Gastrocnemius medialis (tissue), 4 donors: ENCODE results near the gene RPA1. TPM values are rescaled to one million over a fixed set of nuclear protein-coding genes. Genes with fewer than 3 reads are reported as not detected.

ENCODE experiments used
- ATAC-seq, 2 donors: fragments of 150-250 bp; one replicate each; pipeline ENCODE4 v1.9.1; 2016
- DNase-seq, 2 donors: peaks; one replicate each; pipeline ENCODE4 v3.0.0-alpha.2; 2019
- H3K27ac ChIP-seq, 4 donors: fragments of 200-600 bp; sonication (generic); 1 replicate in 1 of 4; 2 replicates in 3 of 4; pipeline ENCODE4 v1.5.1; 2016 to 2018; ENCODE audit warnings: mild to moderate bottlenecking in 2 of 4, moderate library complexity in 1 of 4
- H3K27me3 ChIP-seq, 3 donors: fragments of 200-600 bp; sonication (generic) in 2 of 3; 1 replicate in 1 of 3; 2 replicates in 2 of 3; pipeline versions ENCODE4 v1.5.1 to v1.6.0; 2016 to 2019; ENCODE audit warnings: mild to moderate bottlenecking in 1 of 3, moderate library complexity in 1 of 3
- H3K36me3 ChIP-seq, 2 donors: fragments of 200-600 bp; sonication (generic) in 1 of 2; one replicate each; pipeline ENCODE4 v1.5.1; 2017 to 2018
- H3K4me1 ChIP-seq, 2 donors: fragments of 200-600 bp; sonication (generic) in 1 of 2; one replicate each; pipeline ENCODE4 v1.5.1; 2016 to 2017; ENCODE audit warnings: mild to moderate bottlenecking in 2 of 2
- H3K4me3 ChIP-seq, 4 donors: fragments of 200-600 bp; sonication (generic) in 3 of 4; 1 replicate in 1 of 4; 2 replicates in 3 of 4; pipeline ENCODE4 v1.5.1; 2016 to 2019; ENCODE audit warnings: mild to moderate bottlenecking in 2 of 4
- H3K9me3 ChIP-seq, 3 donors: fragments of 200-600 bp; sonication (generic) in 2 of 3; 1 replicate in 1 of 3; 2 replicates in 2 of 3; pipeline ENCODE4 v1.5.1; 2016 to 2019
- POLR2A ChIP-seq, 2 donors: fragments of 450-650 bp; IDR thresholded peaks; one replicate each; pipeline ENCODE4 v1.6.1; 2017; ENCODE audit warnings: antibody characterized with exemption in 2 of 2, mild to moderate bottlenecking in 2 of 2, moderate library complexity in 2 of 2
- in situ Hi-C, 4 donors: fragments of 200-750 bp; cut with MboI; loops; one replicate each; pipeline versions ENCODE4 v1.15.0 to v1.8.0; 2017; ENCODE audit warnings: low sequenced_read_pairs in 4 of 4
- intact Hi-C: fragments of 100-400 bp; cut with DNase I; formaldehyde crosslinking; loops from one replicate; pipeline ENCODE4 v1.15.1; 2023; ENCODE audit warnings: low total_unique reads
- total RNA-seq, 4 donors: library from RNA; depleted of rRNA; stranded (reverse); fragments of >200 nt; gene quantifications; one replicate each; pipeline versions ENCODE4 v1.1.0 to v1.2.3, GENCODE V29; 2016
- TF ChIP-seq, protein P1 (sequence below), 5 experiments: fragments of 450-650 bp in 3 of 5; fragments of 200-600 bp in 2 of 5; sonication (generic) in 2 of 5; IDR thresholded peaks in 4 of 5; conservative IDR thresholded peaks in 1 of 5; 1 replicate in 4 of 5; 2 replicates in 1 of 5; pipeline ENCODE4 v1.5.1; 2016 to 2019; ENCODE audit warnings: antibody characterized with exemption in 5 of 5, mild to moderate bottlenecking in 3 of 5, moderate library complexity in 3 of 5

RPA1 gene
- total RNA-seq, 4 donors from 2014 or later = 26.5 to 46.8 (median 34.9) TPM

GRCh38 chr17:1872976-1873375, 43.2 kb downstream of the RPA1 start:
- intact Hi-C loops = no loop called here
- no peak for TF ChIP-seq POLR2A (IDR thresholded peaks at IDR 0.05)
- TF ChIP-seq, protein P1, sequence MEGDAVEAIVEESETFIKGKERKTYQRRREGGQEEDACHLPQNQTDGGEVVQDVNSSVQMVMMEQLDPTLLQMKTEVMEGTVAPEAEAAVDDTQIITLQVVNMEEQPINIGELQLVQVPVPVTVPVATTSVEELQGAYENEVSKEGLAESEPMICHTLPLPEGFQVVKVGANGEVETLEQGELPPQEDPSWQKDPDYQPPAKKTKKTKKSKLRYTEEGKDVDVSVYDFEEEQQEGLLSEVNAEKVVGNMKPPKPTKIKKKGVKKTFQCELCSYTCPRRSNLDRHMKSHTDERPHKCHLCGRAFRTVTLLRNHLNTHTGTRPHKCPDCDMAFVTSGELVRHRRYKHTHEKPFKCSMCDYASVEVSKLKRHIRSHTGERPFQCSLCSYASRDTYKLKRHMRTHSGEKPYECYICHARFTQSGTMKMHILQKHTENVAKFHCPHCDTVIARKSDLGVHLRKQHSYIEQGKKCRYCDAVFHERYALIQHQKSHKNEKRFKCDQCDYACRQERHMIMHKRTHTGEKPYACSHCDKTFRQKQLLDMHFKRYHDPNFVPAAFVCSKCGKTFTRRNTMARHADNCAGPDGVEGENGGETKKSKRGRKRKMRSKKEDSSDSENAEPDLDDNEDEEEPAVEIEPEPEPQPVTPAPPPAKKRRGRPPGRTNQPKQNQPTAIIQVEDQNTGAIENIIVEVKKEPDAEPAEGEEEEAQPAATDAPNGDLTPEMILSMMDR (IDR thresholded peaks at IDR 0.05 in 4 of 5, conservative IDR thresholded peaks at IDR 0.05 in 1 of 5) = no peak
- Histone ChIP-seq H3K27me3 (no peaks in the 10 kb centered on the region), H3K36me3 (peaks cover 3 to 31% of the 10 kb centered on the region in 2 donors), H3K9me3 (no peaks in the 10 kb centered on the region), H3K4me1 (peaks cover 9 to 24% of the 10 kb centered on the region in 2 donors), H3K4me3 (no peak overlapping the region), H3K27ac (peak overlapping the region; percentile 12 to 98 (median 48))
- ATAC-seq (peak in 1 of 2 donors; percentile 24), DNase-seq (no peak)
- in situ Hi-C loops = loop anchor here in 2 of 4 donors (25.0 kb wide), 1 partner anchor 211 kb away; no protein-coding TSS in a partner anchor

DNA sequence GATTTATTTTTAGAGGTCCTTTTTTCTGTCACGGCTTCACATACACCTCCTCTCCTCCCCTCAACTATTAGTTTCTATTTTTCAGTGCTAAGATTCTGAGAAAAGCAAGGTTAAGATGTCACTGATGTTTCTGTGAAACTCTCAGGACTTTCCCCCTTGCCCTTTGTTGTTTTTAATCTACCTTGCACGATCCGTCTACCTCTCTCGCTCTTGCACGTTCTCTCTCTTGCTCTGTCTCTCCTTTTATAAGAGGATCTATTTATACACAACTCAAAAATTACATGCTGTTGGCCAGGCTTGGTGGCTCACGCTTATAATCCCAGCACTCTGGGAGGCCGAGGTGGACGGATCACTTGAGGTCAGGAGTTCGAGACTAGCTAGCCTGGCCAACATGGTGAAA, 43.6 kb downstream of the RPA1 start:
- DNase-seq (no peak), ATAC-seq (peak in 1 of 2 donors; percentile 25)
- in situ Hi-C loops = loop anchor here in 2 of 4 donors (25.0 kb wide), 1 partner anchor 211 kb away; no protein-coding TSS in a partner anchor
- Histone ChIP-seq H3K4me3 (no peak overlapping the region), H3K4me1 (peaks cover 6 to 22% of the 10 kb centered on the region in 2 donors), H3K9me3 (no peaks in the 10 kb centered on the region), H3K27ac (peak overlapping the region; percentile 12 to 98 (median 48)), H3K36me3 (peaks cover 3 to 34% of the 10 kb centered on the region in 2 donors), H3K27me3 (no peaks in the 10 kb centered on the region)
- intact Hi-C loops = no loop called here
- no peak for TF ChIP-seq POLR2A (IDR thresholded peaks at IDR 0.05)

DNA sequence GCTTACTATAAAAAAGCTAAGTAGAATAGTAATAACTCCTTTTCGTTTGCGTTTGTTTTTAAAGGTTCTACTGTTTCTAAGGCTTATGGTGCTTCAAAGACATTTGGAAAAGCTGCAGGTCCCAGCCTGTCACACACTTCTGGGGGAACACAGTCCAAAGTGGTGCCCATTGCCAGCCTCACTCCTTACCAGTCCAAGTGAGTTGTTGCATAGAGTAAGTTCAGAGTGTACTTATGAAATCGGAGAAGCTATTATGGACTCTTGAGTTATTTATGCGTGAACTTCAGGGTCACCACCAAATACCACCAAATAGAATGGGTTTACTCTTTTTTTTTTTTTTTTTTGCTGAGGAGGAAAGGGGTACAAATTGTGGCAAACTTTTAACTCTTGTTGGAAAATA, 45.8 kb downstream of the RPA1 start:
- ATAC-seq = peak; percentile 60 to 77
- Histone ChIP-seq H3K36me3 (peaks cover 3 to 56% of the 10 kb centered on the region in 2 donors), H3K27ac (peak overlapping the region; percentile 42 to 98 (median 60))

GRCh38 chr17:1878419-1879121, 48.8 kb downstream of the RPA1 start:
- in situ Hi-C loops (loop anchor here in 1 of 4 donors (25.0 kb wide), 1 partner anchor 409 kb away; no protein-coding TSS in a partner anchor), intact Hi-C loops (no loop called here)
- Histone ChIP-seq H3K9me3 (no peaks in the 10 kb centered on the region), H3K27ac (no peak overlapping the region), H3K36me3 (peaks cover 3 to 76% of the 10 kb centered on the region in 2 donors), H3K4me1 (peaks cover 0 to 16% of the 10 kb centered on the region in 2 donors), H3K4me3 (no peak overlapping the region), H3K27me3 (no peaks in the 10 kb centered on the region)
- DNase-seq = no peak
- no peak for ATAC-seq
- TF ChIP-seq, protein P1 (IDR thresholded peaks at IDR 0.05 in 4 of 5, conservative IDR thresholded peaks at IDR 0.05 in 1 of 5) = no peak
- TF ChIP-seq POLR2A (IDR thresholded peaks at IDR 0.05) = no peak

More for the DNA sequence above, 45.8 kb downstream of the RPA1 start:
- Histone ChIP-seq H3K4me1 (peaks cover 0 to 16% of the 10 kb centered on the region in 2 donors), H3K4me3 (no peak overlapping the region), H3K27me3 (no peaks in the 10 kb centered on the region), H3K9me3 (no peaks in the 10 kb centered on the region)
- no peak for DNase-seq
- no peak for TF ChIP-seq POLR2A (IDR thresholded peaks at IDR 0.05)
- TF ChIP-seq, protein P1 (IDR thresholded peaks at IDR 0.05 in 4 of 5, conservative IDR thresholded peaks at IDR 0.05 in 1 of 5) = no peak
- intact Hi-C loops = no loop called here
- in situ Hi-C loops = loop anchor here in 1 of 4 donors (25.0 kb wide), 1 partner anchor 412 kb away; no protein-coding TSS in a partner anchor
